Endothelial cell (in vitro differentiated cells): ENCODE results near the gene TPRG1L. TPM values are rescaled to one million over a fixed set of nuclear protein-coding genes. Genes with fewer than 3 reads are reported as not detected.

Source experiments
- DNase-seq: peaks from one replicate; pipeline ENCODE4 v3.0.0; 2021; ENCODE audit warnings: low spot score
- H3K27ac Mint-ChIP-seq: one replicate; pipeline ENCODE4 v1.8.0; 2021; ENCODE audit warnings: mixed read lengths, inconsistent platforms; ENCODE audit not compliant: unreplicated experiment
- H3K27me3 Mint-ChIP-seq: one replicate; pipeline ENCODE4 v1.8.0; 2021; ENCODE audit warnings: mild to moderate bottlenecking, moderate library complexity, mixed read lengths, inconsistent platforms; ENCODE audit not compliant: unreplicated experiment
- H3K36me3 Mint-ChIP-seq: one replicate; pipeline ENCODE4 v1.8.0; 2021; ENCODE audit warnings: mild to moderate bottlenecking, low read depth, mixed read lengths, inconsistent platforms; ENCODE audit not compliant: unreplicated experiment
- H3K4me1 Mint-ChIP-seq: one replicate; pipeline ENCODE4 v1.8.0; 2021; ENCODE audit warnings: mild to moderate bottlenecking, mixed read lengths, inconsistent platforms; ENCODE audit not compliant: unreplicated experiment
- H3K4me3 Mint-ChIP-seq: one replicate; pipeline ENCODE4 v1.8.0; 2021; ENCODE audit warnings: mild to moderate bottlenecking, mixed read lengths, inconsistent platforms; ENCODE audit not compliant: unreplicated experiment
- H3K9me3 Mint-ChIP-seq: one replicate; pipeline ENCODE4 v1.8.0; 2021; ENCODE audit warnings: mixed read lengths, inconsistent platforms; ENCODE audit not compliant: unreplicated experiment
- CTCF ChIP-seq: fragments of 200-600 bp; sonication (generic); IDR thresholded peaks from one replicate; pipeline ENCODE4 v1.5.0; 2021; ENCODE audit warnings: antibody characterized with exemption; ENCODE audit not compliant: unreplicated experiment
- total RNA-seq: library from RNA; stranded (reverse); fragmentation: NEBNext Ultra II Directional; extraction: Animal tissue kit (Norgen Biotek cat#: 25700); gene quantifications from one replicate; pipeline ENCODE4 v1.2.1, GENCODE V29; 2021; ENCODE audit not compliant: unreplicated experiment

The TPRG1L gene
- total RNA-seq, 1 donor from 2014 or later = 35.2 TPM

DNA sequence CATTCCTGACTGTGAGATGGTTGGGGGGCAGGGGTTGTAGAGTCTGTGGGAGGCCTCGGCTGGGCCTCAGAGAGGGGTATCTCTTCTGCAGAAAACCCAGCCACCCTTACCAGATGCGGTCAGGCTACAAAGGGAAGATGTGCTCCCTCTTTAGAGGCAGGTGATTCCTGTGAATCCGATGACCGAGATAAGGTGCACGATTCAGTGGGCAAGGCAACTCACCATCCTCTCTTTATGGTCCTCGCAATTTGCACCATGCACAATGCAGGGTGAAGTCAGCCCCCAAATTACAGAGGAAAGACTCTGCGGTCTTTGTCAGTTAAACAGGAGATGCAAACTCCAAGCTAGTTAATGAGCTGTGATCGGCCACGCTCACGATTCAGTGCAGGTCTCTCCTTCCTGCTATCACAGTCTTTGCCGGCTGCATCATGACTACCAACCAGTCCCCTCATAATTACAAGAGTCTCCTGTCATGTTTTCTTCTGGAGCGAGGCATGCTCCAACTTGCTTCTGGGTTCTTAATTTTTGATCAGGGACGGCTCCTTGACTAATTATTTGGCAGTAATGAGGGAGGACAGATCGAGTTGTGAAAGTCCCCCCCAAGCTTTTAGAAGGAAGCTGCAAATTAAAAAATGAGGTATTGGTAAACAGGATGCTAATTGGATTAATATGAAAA, 40.0 kb downstream of the TPRG1L start:
- Mint-ChIP-seq H3K9me3 (no peaks in the 10 kb centered on the region), H3K27ac (no peak overlapping the region), H3K27me3 (peaks cover 10% of the 10 kb centered on the region), H3K4me3 (no peak overlapping the region), H3K36me3 (no peaks in the 10 kb centered on the region), H3K4me1 (peaks cover 12% of the 10 kb centered on the region)
- no peak for TF ChIP-seq CTCF
- DNase-seq = no peak

- H3K36me3 Mint-ChIP-seq = no peaks in the 10 kb centered on the region
- H3K27ac Mint-ChIP-seq = no peak overlapping the region
- H3K4me3 Mint-ChIP-seq = no peak overlapping the region
- TF ChIP-seq CTCF = no peak
- H3K27me3 Mint-ChIP-seq = peaks cover 10% of the 10 kb centered on the region
- DNase-seq = no peak
- H3K9me3 Mint-ChIP-seq = no peaks in the 10 kb centered on the region
- peaks cover 12% of the 10 kb centered on the region for H3K4me1 Mint-ChIP-seq
Observed at GRCh38 chr1:3668148-3668547, 43.3 kb downstream of the TPRG1L start.

DNA sequence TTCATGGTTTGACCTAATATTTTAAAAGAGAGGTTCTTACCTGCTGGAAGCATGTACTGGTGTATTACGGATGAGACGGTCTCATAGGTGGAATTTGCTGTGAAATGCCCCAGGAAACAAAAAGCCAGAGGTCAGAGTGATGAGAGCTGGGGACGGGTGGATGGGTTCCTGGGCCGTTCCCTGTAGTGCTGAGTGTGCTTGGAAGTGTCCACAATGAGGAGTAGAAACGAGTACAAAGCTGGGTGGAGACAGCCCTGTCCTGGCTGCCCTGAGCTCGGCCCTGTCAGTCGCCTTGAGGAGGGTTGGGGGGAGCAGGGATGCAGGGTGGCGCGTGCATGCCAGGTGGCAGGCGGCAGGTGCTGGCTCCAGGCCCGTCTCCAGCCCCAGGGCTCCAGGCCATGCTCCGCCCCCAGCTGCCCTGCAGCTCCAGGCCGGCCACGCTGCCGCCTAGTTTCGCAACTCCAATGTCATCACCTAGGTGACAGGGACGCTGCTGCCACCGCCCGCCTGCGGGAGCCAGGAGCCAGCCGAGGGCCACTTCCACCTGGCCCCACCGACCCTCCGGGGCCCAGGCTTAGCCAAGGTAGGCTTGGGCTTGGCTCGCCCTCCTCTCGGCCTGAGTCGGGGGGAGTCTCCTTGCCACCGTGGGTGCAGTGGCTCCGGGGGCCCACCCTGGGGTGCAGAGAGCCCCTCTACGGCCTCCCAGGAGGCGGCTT, 43.9 kb downstream of the TPRG1L start:
- no peak for DNase-seq
- H3K36me3 Mint-ChIP-seq = no peaks in the 10 kb centered on the region
- H3K4me1 Mint-ChIP-seq = peaks cover 15% of the 10 kb centered on the region
- H3K27ac Mint-ChIP-seq = no peak overlapping the region
- TF ChIP-seq CTCF = no peak
- peaks cover 13% of the 10 kb centered on the region for H3K27me3 Mint-ChIP-seq
- no peaks in the 10 kb centered on the region for H3K9me3 Mint-ChIP-seq
- no peak overlapping the region for H3K4me3 Mint-ChIP-seq

GRCh38 chr1:3669421-3669821, 44.6 kb downstream of the TPRG1L start:
- Mint-ChIP-seq H3K36me3 (no peaks in the 10 kb centered on the region), H3K4me3 (no peak overlapping the region), H3K27ac (no peak overlapping the region), H3K9me3 (no peaks in the 10 kb centered on the region), H3K27me3 (peaks cover 13% of the 10 kb centered on the region), H3K4me1 (peaks cover 14% of the 10 kb centered on the region)
- no peak for DNase-seq
- TF ChIP-seq CTCF = no peak

DNA sequence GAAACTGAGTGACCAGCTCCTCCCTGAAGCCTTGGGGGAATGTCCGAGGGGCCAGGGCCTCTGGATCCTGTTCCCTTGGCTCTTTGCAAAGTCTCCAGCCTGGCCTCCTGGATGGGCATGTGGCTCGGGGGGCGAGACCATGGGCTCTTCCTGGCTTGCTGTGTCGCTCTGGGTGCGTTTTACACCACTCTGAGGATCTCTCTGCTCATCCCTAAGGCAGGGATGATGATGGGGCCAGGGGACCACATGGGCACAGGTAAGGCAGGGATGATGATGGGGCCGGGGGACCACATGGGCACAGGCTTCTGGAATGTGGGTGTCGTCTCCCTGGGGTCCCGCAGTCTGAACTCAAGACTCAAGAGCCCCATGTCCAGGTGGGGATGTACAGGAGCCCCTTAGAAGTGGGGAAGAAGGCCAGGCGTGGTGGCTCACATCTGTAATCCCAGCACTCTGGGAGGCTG, 45.2 kb downstream of the TPRG1L start:
- H3K36me3 Mint-ChIP-seq = no peaks in the 10 kb centered on the region
- peaks cover 13% of the 10 kb centered on the region for H3K27me3 Mint-ChIP-seq
- no peak for DNase-seq

More for the DNA sequence above, 45.2 kb downstream of the TPRG1L start:
- H3K9me3 Mint-ChIP-seq = no peaks in the 10 kb centered on the region
- no peak overlapping the region for H3K27ac Mint-ChIP-seq
- TF ChIP-seq CTCF = no peak
- H3K4me1 Mint-ChIP-seq = peaks cover 9% of the 10 kb centered on the region
- no peak overlapping the region for H3K4me3 Mint-ChIP-seq
